SK-N-SH (cell line): ENCODE data around the gene FAM163A. TPM values are rescaled to one million over a fixed set of nuclear protein-coding genes. Genes with fewer than 3 reads are reported as not detected.
A peak's percentile ranks its signal among the peaks of the same experiment; 100 is the strongest.

ENCODE experiments used
- CTCF ChIA-PET: fragments of 300-600, 350-600 bp; formaldehyde crosslinking; extraction: SDS; loops from one replicate; lab custom pipeline; 2021; lab: Yijun Ruan, JAX
- POLR2A ChIA-PET: fragments of 350-600 bp; sonication (Branson Sonifier 250); formaldehyde crosslinking; extraction: SDS; loops from one replicate; lab custom pipeline; 2020; ENCODE audit warnings: antibody characterized with exemption, inconsistent platforms; lab: Yijun Ruan, JAX
- DNase-seq: peaks from one replicate; pipeline ENCODE4 v3.0.0; 2012
- H2AFZ ChIP-seq: fragments of 200-600 bp; sonication (generic); 2 replicates; pipeline ENCODE4 v1.8.1; 2016; ENCODE audit warnings: antibody characterized with exemption, mild to moderate bottlenecking, low read depth
- H3F3A ChIP-seq: fragments of 200-600 bp; sonication (generic); replicated peaks from 2 replicates; pipeline ENCODE3; 2016; ENCODE audit warnings: antibody characterized with exemption, mild to moderate bottlenecking; ENCODE audit not compliant: insufficient read depth
- H3K27ac ChIP-seq, 2 experiments: fragments of 200-500 bp in 1 of 2; fragments of 200-600 bp in 1 of 2; sonication (Bioruptor generic) in 1 of 2; sonication (generic), shearing (Covaris generic) in 1 of 2; 2 replicates each; pipeline versions ENCODE4 v1.5.1 to v1.6.1; 2014 to 2016; ENCODE audit warnings: low read depth in 2 of 2, inconsistent platforms in 1 of 2, low read length in 1 of 2, mild to moderate bottlenecking in 1 of 2, mixed read lengths in 1 of 2
- H3K27me3 ChIP-seq: fragments of 200-600 bp; sonication (generic), shearing (Covaris generic); 2 replicates; pipeline ENCODE4 v1.6.1; 2016; ENCODE audit warnings: mixed run types; ENCODE audit not compliant: insufficient read depth
- H3K36me3 ChIP-seq, 2 experiments: fragments of 200-500 bp in 1 of 2; fragments of 200-600 bp in 1 of 2; sonication (Bioruptor generic) in 1 of 2; sonication (generic) in 1 of 2; replicated peaks in 1 of 2; 2 replicates each; pipeline versions ENCODE3 to v1.5.1; 2014 to 2016; ENCODE audit warnings: low read length in 1 of 2, mild to moderate bottlenecking in 1 of 2; ENCODE audit not compliant: insufficient read depth in 2 of 2, control insufficient read depth in 1 of 2
- H3K4me1 ChIP-seq, 2 experiments: fragments of 200-500 bp in 1 of 2; fragments of 200-600 bp in 1 of 2; sonication (Bioruptor generic) in 1 of 2; sonication (generic), shearing (Covaris generic) in 1 of 2; 2 replicates each; pipeline versions ENCODE4 v1.5.1 to v1.6.1; 2014 to 2016; ENCODE audit warnings: low read depth in 1 of 2, low read length in 1 of 2, mixed run types in 1 of 2; ENCODE audit not compliant: insufficient read depth in 2 of 2, control insufficient read depth in 1 of 2
- H3K4me2 ChIP-seq: fragments of 200-600 bp; sonication (generic), shearing (Covaris generic); 2 replicates; pipeline ENCODE4 v1.6.1; 2017; ENCODE audit warnings: mixed run types
- H3K4me3 ChIP-seq, 2 experiments: fragments of 200-500 bp in 1 of 2; fragments of 200-600 bp in 1 of 2; sonication (Bioruptor generic) in 1 of 2; sonication (generic), shearing (Covaris generic) in 1 of 2; 2 replicates each; pipeline versions ENCODE4 v1.5.1 to v1.8.1; 2014 to 2016; ENCODE audit warnings: low read depth in 2 of 2, inconsistent platforms in 1 of 2, low read length in 1 of 2, mild to moderate bottlenecking in 1 of 2, mixed read lengths in 1 of 2, moderate library complexity in 1 of 2
- H3K79me2 ChIP-seq: fragments of 200-600 bp; sonication (generic); 2 replicates; pipeline ENCODE4 v1.8.1; 2017; ENCODE audit warnings: mild to moderate bottlenecking; ENCODE audit not compliant: insufficient read depth
- H3K9ac ChIP-seq: fragments of 200-600 bp; sonication (generic); 2 replicates; pipeline ENCODE4 v1.6.1; 2017; ENCODE audit warnings: mixed run types
- H3K9me2 ChIP-seq: fragments of 200-600 bp; sonication (generic); 2 replicates; pipeline ENCODE4 v1.6.1; 2017; ENCODE audit warnings: mixed run types
- H3K9me3 ChIP-seq: fragments of 200-600 bp; sonication (generic); 2 replicates; pipeline ENCODE4 v1.6.1; 2017; ENCODE audit warnings: mixed run types, mild to moderate bottlenecking, moderate library complexity
- H4K20me1 ChIP-seq: fragments of 200-600 bp; sonication (generic); 2 replicates; pipeline ENCODE4 v1.6.1; 2017; ENCODE audit warnings: mild to moderate bottlenecking, mixed run types; ENCODE audit not compliant: insufficient read depth
- ELF1 ChIP-seq: IDR thresholded peaks from 2 replicates; pipeline ENCODE4 v1.4.0; 2012
- EP300 ChIP-seq, 2 experiments: IDR thresholded peaks; 2 replicates each; pipeline versions ENCODE4 v1.4.0 to v1.6.1; 2012; ENCODE audit warnings: borderline replicate concordance in 1 of 2, low read depth in 1 of 2, low read length in 1 of 2
- EZH2phosphoT487 ChIP-seq: fragments of 200-600 bp; sonication (generic); IDR thresholded peaks from 2 replicates; pipeline ENCODE4 v1.6.1; 2017; ENCODE audit warnings: low read depth, mixed run types, mild to moderate bottlenecking, antibody characterized with exemption, moderate library complexity, borderline replicate concordance
- FOXJ3 ChIP-seq: sonication (generic); formaldehyde crosslinking; IDR thresholded peaks from 2 replicates; pipeline ENCODE4 v1.5.1; 2020; ENCODE audit warnings: mild to moderate bottlenecking, missing genetic modification reagents
- FOXM1 ChIP-seq: IDR thresholded peaks from 2 replicates; pipeline ENCODE4 v1.4.0; 2012; ENCODE audit warnings: low read depth, mild to moderate bottlenecking
- GABPA ChIP-seq: IDR thresholded peaks from 2 replicates; pipeline ENCODE4 v1.4.0; 2012; ENCODE audit warnings: low read depth, mild to moderate bottlenecking
- GATA2 ChIP-seq: sonication (generic); formaldehyde crosslinking; IDR thresholded peaks from 2 replicates; pipeline ENCODE4 v1.5.0; 2020; ENCODE audit warnings: mild to moderate bottlenecking, missing genetic modification reagents
- JUND ChIP-seq: IDR thresholded peaks from 2 replicates; pipeline ENCODE4 v1.4.0; 2012
- MAX ChIP-seq: IDR thresholded peaks from 2 replicates; pipeline ENCODE4 v1.4.0; 2012; ENCODE audit warnings: low read depth
- MEF2A ChIP-seq: IDR thresholded peaks from 2 replicates; pipeline ENCODE4 v1.4.0; 2012; ENCODE audit warnings: low read depth, borderline replicate concordance
- PBX3 ChIP-seq: IDR thresholded peaks from 2 replicates; pipeline ENCODE4; 2012
- REST ChIP-seq: IDR thresholded peaks from 2 replicates; pipeline ENCODE4 v1.6.1; 2012; ENCODE audit warnings: mild to moderate bottlenecking, low read depth, low read length, moderate library complexity
- RFX5 ChIP-seq: IDR thresholded peaks from 2 replicates; pipeline ENCODE4 v1.6.1; 2012; ENCODE audit warnings: mild to moderate bottlenecking, improper control_type of control experiment, low read length
- RXRA ChIP-seq: IDR thresholded peaks from 2 replicates; pipeline ENCODE4 v1.4.0; 2012; ENCODE audit warnings: low read depth, mild to moderate bottlenecking, borderline replicate concordance
- SIN3A ChIP-seq: IDR thresholded peaks from 2 replicates; pipeline ENCODE4 v1.6.1; 2012; ENCODE audit warnings: low read depth, mild to moderate bottlenecking, low read length, moderate library complexity, borderline replicate concordance
- SMC3 ChIP-seq: IDR thresholded peaks from 2 replicates; pipeline ENCODE4 v1.6.1; 2012; ENCODE audit warnings: low read depth, low read length, improper control_type of control experiment
- TCF12 ChIP-seq: IDR thresholded peaks from 2 replicates; pipeline ENCODE4 v1.4.0; 2012
- YY1 ChIP-seq: IDR thresholded peaks from 2 replicates; pipeline ENCODE4 v1.4.0; 2012; ENCODE audit warnings: low read depth, mild to moderate bottlenecking
- WGBS: methylation state at CpG from one replicate; pipeline ENCODE4 v1.1.6; 2017; ENCODE audit warnings: low lambda C conversion rate; 5-methylcytosine and 5-hydroxymethylcytosine counted together
- polyA plus RNA-seq, 3 experiments: library from polyadenylated mRNA; depleted of rRNA; stranded (reverse); fragments of >200 nt; gene quantifications; 2 replicates each; pipeline ENCODE4 v1.2.3, GENCODE V29; 2012

Gene FAM163A
- polyA plus RNA-seq, 1 of the 3 experiments (the other 2 are of a cell fraction), result 0.43 TPM

- H2AFZ ChIP-seq, result no peak overlapping the region
- ChIA-PET POLR2A (interaction anchor here (0.7 to 3.2 kb wide), 12 partner anchors 9 to 69 kb away, joined by 3 to 20 read pairs (median 9); no protein-coding TSS in a partner anchor), CTCF (interaction anchor here (0.8 to 2.3 kb wide), 11 partner anchors 12 to 70 kb away, joined by 3 to 16 read pairs (median 5); no protein-coding TSS in a partner anchor)
- DNase-seq, result no peak
- peak overlapping the region in 1 of 2 experiments; percentile 99; a peak in 2 of 4 replicates for H3K27ac ChIP-seq
- H3K36me3 ChIP-seq, result no peaks in the 10 kb centered on the region
- no peaks in the 10 kb centered on the region for H3K9me3 ChIP-seq
- H3K27me3 ChIP-seq, result peaks cover 41% of the 10 kb centered on the region
- H3K4me3 ChIP-seq, result peak overlapping the region in 1 of 2 experiments; percentile 54; a peak in 1 of 4 replicates
- no peak overlapping the region for H3K4me2 ChIP-seq
- H3K79me2 ChIP-seq, result no peaks in the 10 kb centered on the region
- no peaks in the 10 kb centered on the region for H4K20me1 ChIP-seq
- TF ChIP-seq EP300 (IDR thresholded peaks at IDR 0.05; ENCODE audit: borderline replicate concordance in 1 of 2, low read depth in 1 of 2, low read length in 1 of 2) (peak in 1 of 2 experiments; percentile 64; a peak in 1 of 4 replicates), FOXM1 (no peak), TCF12 (no peak), GATA2 (peak; percentile 10; the same call in 1 of the 2 replicates)
- no peaks in the 10 kb centered on the region for H3K9me2 ChIP-seq
- peaks cover 0 to 44% of the 10 kb centered on the region in 2 experiments; a peak in 2 of 4 replicates for H3K4me1 ChIP-seq
- WGBS, result 7% methylated on average over 4 of the region's 4 CpGs
- H3F3A ChIP-seq, result no peaks in the 10 kb centered on the region
- H3K9ac ChIP-seq, result no peak overlapping the region
Observed at GRCh38 chr1:179745743-179746142, 2.7 kb downstream of the FAM163A start.

GRCh38 chr1:179747611-179748010 is 4.5 kb downstream of the FAM163A start:
- Histone ChIP-seq H3K9me3 (no peaks in the 10 kb centered on the region), H3K27ac (peak overlapping the region in 1 of 2 experiments; percentile 99; a peak in 2 of 4 replicates), H3K4me3 (no peak overlapping the region), H3K9me2 (no peaks in the 10 kb centered on the region), H3K36me3 (no peaks in the 10 kb centered on the region), H3F3A (no peaks in the 10 kb centered on the region), H3K4me2 (no peak overlapping the region), H3K4me1 (peaks cover 0 to 36% of the 10 kb centered on the region in 2 experiments; a peak in 2 of 4 replicates), H4K20me1 (no peaks in the 10 kb centered on the region), H2AFZ (no peak overlapping the region), H3K79me2 (no peaks in the 10 kb centered on the region), H3K9ac (no peak overlapping the region), H3K27me3 (peaks cover 41% of the 10 kb centered on the region)
- DNase-seq, result no peak
- 60% methylated on average over 2 of the region's 2 CpGs for WGBS
- ChIA-PET CTCF (interaction anchor here (1.0 to 2.9 kb wide), 8 partner anchors 9 to 81 kb away, joined by 3 to 14 read pairs (median 4); no protein-coding TSS in a partner anchor), POLR2A (interaction anchor here (0.7 to 3.0 kb wide), 4 partner anchors 9 to 63 kb away, joined by 3 to 14 read pairs (median 4); no protein-coding TSS in a partner anchor)
- TF ChIP-seq EZH2phosphoT487, result no peak
- TF ChIP-seq YY1, result no peak

GRCh38 chr1:179748772-179749171 is 5.7 kb downstream of the FAM163A start:
- POLR2A ChIA-PET, result interaction anchor here (0.6 to 1.2 kb wide), 2 partner anchors 17 to 61 kb away, joined by 3 to 4 read pairs; no protein-coding TSS in a partner anchor
- peaks cover 0 to 41% of the 10 kb centered on the region in 2 experiments; a peak in 2 of 4 replicates for H3K4me1 ChIP-seq
- no peak for DNase-seq
- H3K4me2 ChIP-seq, result no peak overlapping the region
- CTCF ChIA-PET, result interaction anchor here (0.7 to 2.9 kb wide), 5 partner anchors 9 to 66 kb away, joined by 3 to 14 read pairs (median 4); no protein-coding TSS in a partner anchor
- peaks cover 29% of the 10 kb centered on the region for H3K27me3 ChIP-seq
- peak overlapping the region in 1 of 2 experiments; percentile 99; a peak in 1 of 4 replicates for H3K27ac ChIP-seq
- H3K9me2 ChIP-seq, result no peaks in the 10 kb centered on the region
- H3K36me3 ChIP-seq, result no peaks in the 10 kb centered on the region
- 40% methylated on average over 4 of the region's 4 CpGs for WGBS
- no peaks in the 10 kb centered on the region for H3K9me3 ChIP-seq
- H3K4me3 ChIP-seq, result no peak overlapping the region
- no peak overlapping the region for H2AFZ ChIP-seq
- no peaks in the 10 kb centered on the region for H4K20me1 ChIP-seq
- H3F3A ChIP-seq, result no peaks in the 10 kb centered on the region
- H3K9ac ChIP-seq, result no peak overlapping the region
- H3K79me2 ChIP-seq, result no peaks in the 10 kb centered on the region
- TF ChIP-seq FOXJ3 (CRISPR knock-in tag), result no peak
- no peak for TF ChIP-seq SIN3A
- TF ChIP-seq RFX5, result no peak
- TF ChIP-seq PBX3, result no peak
- no peak for TF ChIP-seq GATA2
- no peak for TF ChIP-seq GABPA
- no peak for TF ChIP-seq MAX
- TF ChIP-seq JUND, result no peak
- no peak for TF ChIP-seq YY1
- no peak for TF ChIP-seq MEF2A
- TF ChIP-seq RXRA, result no peak
- no peak for TF ChIP-seq REST
- no peak for TF ChIP-seq SMC3
- no peak for TF ChIP-seq ELF1
